T-helper 1 cell treated with Interleukin-12 subunit alpha and Interleukin-12 subunit beta and Interleukin-4 antibody, amounts not matched to agents 30 ng/mL and 1 ng/mL, for 36 hours (primary cell): ENCODE results near the gene DDX41. TPM values are rescaled to one million over a fixed set of nuclear protein-coding genes. Genes with fewer than 3 reads are reported as not detected.
"Not testable (repeated sequence)": the region's sequence is repeated elsewhere in the genome, so short reads cannot be mapped to it uniquely, and the experiment has no call there.

ENCODE experiments used
- intact Hi-C: fragments of 100-400 bp; cut with micrococcal nuclease; formaldehyde crosslinking; loops from one replicate; pipeline ENCODE4 v1.15.1; 2024
- total RNA-seq: library from RNA; stranded (reverse); gene quantifications from 2 replicates; pipeline ENCODE4 v1.2.3, GENCODE V29; 2022

DDX41 gene
- 106 and 126 TPM in 2 replicates for total RNA-seq

DNA sequence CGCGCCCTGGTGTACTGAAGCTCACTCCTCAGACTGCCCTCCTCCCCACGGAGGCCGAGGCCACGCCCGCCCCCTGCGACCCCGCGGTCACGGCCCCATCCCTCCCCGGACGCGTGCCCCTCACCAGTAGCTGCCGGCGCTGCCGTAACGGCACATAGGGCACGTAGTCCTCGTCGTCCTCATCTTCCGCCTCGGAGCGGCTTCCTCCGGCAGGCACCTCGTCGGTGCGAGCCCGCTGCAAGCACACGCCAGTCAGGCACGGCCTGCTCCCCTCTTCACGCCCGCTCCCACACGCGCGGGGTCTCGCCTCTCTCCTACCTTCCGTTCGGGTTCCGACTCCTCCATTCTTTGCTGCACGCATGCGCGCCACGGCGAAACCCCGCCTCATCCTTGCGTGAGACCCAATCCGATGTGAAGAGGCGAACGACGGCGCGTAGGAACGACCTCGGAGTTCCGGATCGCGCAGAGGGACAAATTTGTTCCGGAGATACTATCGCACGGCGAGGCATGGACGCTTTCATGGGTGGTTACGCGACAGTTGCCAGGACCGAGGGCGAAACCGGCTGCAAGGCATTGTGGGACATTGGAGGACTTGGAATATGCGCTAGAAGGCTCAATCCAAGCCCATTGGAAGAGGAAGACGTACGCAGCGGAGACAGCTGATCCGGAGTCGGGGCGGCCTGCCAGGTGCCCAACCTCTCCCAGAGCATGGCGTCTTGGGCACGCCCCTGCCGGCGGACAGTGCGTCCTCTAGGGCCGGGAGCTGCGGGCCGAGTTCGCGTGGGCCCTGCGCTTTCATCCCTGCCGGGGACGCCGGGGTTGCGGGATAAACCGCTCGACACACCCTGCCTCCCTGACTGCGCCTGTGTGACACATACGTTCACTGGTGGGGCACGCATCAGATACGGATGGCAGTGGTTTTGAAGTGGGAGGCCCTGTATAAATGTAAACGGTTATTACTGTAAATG lies at the start of gene DDX41:
TSS of gene DDX41 (minus strand) at position 361 of the 968 bp plus-strand sequence. CDS start at position 345, 16 bp downstream.
- intact Hi-C loops, result loop anchor here (1.0 to 5.0 kb wide), 6 partner anchors 20 to 635 kb away; partner anchors contain the start of genes FAM193B, GRK6, NHP2 and PDLIM7

DNA sequence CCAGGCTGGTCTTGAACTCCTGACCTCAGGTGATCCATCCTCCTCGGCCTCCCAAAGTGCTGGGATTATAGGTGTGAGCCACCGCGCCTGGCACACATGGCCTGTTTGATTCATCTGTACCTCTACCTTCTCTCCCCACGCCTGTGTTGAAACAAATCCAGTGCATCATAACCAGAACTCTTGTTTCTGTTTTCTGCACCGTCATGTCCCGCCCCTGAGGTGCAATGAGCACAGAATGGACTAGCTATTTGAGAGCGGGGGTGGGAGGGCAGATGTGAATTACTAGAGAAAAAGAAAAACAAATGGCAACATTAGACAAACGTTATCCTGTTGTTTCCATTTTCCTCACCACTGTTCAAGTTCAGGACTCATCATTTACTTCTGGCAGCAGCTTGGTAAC lies 48.3 kb upstream of the DDX41 start:
- intact Hi-C loops, result no loop called here

DNA sequence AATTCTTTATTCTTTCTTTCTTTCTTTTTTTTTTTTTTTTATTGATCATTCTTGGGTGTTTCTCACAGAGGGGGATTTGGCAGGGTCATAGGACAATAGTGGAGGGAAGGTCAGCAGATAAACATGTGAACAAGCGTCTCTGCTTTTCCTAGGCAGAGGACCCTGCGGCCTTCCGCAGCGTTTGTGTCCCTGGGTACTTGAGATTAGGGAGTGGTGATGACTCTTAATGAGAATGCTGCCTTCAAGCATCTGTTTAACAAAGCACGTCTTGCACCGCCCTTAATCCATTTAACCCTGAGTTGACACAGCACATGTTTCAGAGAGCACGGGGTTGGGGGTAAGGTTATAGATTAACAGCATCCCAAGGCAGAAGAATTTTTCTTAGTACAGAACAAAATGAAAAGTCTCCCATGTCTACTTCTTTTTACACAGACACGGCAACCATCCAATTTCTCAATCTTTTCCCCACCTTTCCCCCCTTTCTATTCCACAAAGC lies 42.7 kb upstream of the DDX41 start:
- intact Hi-C loops, result not testable (repeated sequence)

DNA sequence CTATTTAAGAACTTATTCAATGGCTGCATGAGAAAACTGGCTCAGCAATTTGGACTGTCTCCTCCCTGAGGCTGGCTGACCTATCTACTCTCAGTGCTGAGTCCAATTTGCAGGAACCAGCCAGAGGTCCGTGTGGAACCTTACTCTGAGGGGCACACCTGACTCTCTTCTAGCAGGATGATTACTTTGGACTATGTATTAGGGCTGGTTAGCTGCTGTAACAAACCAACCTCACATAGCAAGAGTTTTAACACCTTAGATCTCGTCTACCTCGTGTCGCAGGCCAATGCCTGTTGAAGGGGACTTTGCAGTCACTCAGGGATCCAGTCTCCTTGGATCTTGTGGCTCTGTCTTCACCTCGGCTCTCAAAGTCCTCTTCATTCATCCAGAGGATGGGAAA lies 41.0 kb upstream of the DDX41 start:
- intact Hi-C loops, result no loop called here

DNA sequence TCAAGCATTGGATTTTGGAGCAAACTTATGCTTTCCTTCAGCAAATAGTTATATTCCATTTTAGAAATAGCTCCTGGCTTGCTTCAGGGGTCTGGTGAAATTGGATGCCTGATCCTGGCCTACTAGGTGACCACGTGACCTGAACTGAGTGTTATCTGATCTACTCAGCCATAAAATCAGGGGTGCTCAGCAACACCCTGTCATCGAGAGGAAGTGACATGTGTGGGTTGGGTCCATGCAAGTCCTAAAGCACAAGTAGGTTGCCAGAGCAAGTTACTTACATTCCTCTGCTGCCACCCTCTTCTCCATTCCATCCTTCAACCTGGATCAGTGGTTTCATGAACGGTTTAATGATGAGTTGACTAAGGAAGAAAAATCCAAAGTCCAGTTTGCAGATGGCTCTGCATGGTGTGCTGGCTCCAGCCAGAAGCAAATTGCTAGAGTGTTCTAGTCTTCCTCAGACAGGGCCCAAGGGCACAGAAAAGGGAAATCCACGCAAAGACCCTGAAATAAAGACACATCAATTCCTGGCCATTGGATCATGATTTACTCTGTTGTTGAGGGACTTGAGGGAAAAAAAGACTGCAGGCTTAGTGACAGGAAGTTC lies 40.4 kb upstream of the DDX41 start:
- intact Hi-C loops, result no loop called here

DNA sequence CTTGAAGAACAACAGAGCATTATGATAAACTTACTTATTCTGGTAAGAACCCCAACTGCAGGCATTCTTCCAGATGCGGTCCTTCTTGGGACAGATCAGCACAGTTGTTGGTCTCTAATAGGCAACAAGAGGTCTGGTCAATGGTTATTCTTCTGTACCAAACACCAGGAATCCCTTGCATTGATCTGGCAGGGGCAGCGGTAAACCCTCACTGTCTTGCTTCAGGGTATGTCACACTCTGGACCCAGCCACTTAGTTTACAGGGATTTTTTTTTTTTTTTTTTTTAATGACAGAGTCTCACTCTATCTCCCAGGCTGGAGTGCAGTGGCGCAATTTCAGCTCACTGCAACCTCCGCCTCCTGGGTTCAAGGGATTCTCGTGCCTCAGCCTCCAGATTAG lies 38.9 kb upstream of the DDX41 start:
- intact Hi-C loops, result loop anchor here (2.0 kb wide), 3 partner anchors 45 to 597 kb away; partner anchors contain the start of genes B4GALT7 and NHP2

DNA sequence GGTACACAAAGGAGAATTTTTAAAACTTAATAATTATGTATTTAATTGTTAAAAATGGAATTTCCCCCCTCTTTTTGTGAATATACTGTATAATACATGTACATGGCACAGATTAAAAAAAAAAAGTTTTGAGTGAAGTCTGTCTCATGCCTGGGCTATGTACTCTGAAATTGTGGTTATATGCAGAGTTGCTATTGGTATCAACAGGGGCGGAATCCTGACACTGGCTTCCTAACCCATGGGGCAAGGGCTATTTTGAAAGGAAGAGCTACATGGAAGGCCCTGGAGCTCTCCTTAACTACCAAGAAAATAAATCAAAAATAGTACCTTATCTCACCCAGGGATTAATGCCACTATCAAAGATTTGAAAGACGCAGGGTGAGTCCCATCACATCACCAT lies 38.5 kb upstream of the DDX41 start:
- intact Hi-C loops, result loop anchor here (2.0 kb wide), 3 partner anchors 46 to 598 kb away; partner anchors contain the start of genes B4GALT7 and NHP2

DNA sequence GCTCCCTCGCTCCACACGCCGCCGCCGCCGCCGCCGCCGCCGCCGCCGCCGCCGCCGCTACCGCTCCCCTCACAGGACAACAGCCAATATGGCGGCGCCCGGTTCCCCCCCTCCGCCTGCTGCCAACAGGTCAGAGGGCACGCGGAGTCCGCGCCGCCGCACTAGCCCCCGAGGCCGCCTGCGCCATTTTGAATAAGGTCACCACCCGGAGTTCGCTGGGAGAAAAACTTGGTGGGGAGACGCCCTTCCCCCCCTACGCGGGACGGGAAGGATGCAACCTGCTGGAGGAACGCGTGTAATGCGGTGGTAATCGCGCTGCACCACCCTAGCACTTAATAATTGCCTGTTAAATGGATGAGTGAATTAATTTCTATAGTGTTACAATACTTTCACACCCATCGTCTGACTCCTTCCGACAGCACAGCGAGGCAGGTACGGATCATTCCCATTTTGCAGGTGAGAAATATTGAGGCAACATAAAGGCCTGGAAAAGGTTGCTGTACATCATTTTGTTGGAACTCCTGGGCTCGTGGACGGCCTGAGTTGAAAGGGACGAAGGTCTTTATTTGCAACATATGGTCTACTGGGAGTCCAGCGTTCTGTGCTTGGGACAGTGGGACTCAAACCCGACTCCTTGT lies 37.8 kb upstream of the DDX41 start, which contains the start of gene FAM193B:
TSS of gene FAM193B (minus strand) at position 90 of the 638 bp plus-strand sequence. CDS start 105 bp downstream, outside the sequence.
- intact Hi-C loops, result loop anchor here (1.0 to 5.0 kb wide), 7 partner anchors 37 to 598 kb away; partner anchors contain the start of genes B4GALT7, NHP2, PDLIM7 and PRELID1

DNA sequence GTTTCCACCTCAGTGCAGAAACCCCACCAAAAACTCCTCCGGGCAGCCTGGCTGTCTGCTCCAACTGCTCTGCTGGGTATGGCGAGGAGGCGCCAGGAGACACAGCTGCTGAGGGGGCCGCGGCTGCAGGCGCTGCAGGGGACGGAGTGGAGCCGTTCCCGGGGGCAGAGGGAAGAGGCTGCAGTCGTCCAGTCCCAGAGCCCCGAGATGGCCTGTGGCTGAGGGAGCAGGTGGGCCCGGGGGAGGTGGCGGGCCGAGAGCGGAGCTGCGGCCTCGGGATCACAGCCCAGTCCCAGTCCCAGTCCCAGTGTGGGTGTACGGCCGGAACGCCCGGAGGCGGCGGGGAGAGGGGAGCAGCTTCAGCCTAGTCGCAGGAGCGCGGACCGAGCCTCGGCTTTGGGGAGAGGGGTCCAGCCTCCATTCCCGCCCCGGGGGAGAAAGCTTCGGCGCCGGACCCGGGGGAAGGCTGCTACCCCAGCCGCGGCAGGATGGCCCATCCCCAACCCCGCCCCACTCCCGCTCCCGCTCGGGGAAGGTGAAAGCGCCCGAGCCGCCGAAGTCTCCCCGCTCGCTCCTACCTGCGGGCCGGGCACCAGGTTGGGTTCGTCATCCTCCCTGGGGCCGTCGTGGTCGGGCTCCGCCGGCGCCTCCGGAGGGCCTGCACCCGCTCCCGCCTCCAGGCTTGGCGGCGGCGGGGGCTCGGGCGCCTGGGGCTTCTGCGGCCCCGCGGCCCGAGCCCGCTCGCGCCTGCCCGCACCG lies 37.1 kb upstream of the DDX41 start:
- intact Hi-C loops, result loop anchor here (1.0 to 5.0 kb wide), 7 partner anchors 37 to 599 kb away; partner anchors contain the start of genes B4GALT7, NHP2, PDLIM7 and PRELID1

DNA sequence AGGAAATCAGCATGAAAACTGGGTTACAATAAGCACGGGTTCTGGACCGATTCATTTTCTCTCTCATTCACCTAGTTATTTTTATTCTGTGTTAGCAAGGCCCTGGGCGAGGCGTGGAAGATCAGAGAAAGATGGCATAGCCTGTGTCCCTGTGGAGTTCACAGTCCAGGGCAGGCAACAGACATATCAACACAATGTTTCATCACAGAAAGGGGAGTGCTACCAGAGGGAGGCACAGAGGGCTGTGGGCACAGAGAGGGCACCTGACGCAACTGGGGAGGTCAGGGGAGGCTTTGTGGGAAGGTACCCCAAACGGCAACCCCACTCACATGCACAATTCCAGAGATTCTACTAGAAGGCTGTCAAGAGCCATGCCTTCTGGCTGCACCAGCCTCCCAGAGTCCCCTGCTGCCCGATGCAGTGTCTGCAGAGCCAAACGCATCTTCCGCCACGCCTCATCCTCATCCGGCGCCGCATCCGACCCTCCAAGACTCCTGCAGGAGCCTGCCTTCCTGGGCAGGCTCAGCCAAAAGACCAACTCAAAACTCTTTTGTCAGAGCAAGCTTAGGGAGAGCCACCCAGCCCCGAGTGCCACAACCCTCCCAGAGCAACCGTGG lies 36.2 kb upstream of the DDX41 start:
- intact Hi-C loops, result loop anchor here (5.0 kb wide), 1 partner anchor 251 kb away; the partner anchor contains the start of genes PRELID1 and RAB24

DNA sequence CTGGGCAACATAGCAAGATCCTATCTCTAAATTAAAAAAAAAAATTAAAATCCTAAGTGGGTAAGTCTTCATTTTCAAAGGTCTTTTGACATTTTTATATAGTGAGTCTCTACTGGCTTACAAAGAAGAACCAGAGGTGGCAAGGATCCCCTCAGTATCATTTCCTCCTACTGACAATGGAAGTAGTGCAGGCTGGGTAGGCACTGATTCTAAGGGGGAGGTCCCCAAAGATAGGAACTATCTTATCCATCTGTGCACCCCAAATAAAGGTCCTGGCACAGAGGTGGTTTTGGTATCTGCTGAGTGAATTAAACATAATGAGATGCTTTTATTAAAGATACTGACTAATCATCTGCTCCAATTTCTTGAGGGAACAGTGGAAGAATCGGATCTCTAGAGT lies 33.4 kb upstream of the DDX41 start:
- intact Hi-C loops, result loop anchor here (5.0 kb wide), 1 partner anchor 248 kb away; the partner anchor contains the start of genes PRELID1 and RAB24

DNA sequence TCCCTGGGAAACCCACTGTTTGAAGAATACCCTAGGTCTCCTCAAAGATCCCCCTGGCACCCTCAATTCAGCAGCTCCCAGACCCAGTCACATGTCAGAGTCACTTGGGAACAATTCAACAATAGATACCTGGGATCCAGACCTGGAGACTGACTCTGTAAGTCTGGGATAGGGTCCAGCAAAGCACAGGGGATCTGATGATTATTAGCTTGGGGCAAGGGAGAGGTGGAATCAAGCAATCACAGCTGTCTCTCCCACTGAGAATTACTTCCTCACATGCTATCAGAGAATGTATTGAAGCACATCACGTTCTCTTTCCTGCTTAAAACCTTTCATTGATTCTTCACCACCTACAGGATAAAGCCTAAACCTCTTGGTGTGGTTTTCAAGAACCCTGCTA lies 31.7 kb upstream of the DDX41 start:
- intact Hi-C loops, result no loop called here

DNA sequence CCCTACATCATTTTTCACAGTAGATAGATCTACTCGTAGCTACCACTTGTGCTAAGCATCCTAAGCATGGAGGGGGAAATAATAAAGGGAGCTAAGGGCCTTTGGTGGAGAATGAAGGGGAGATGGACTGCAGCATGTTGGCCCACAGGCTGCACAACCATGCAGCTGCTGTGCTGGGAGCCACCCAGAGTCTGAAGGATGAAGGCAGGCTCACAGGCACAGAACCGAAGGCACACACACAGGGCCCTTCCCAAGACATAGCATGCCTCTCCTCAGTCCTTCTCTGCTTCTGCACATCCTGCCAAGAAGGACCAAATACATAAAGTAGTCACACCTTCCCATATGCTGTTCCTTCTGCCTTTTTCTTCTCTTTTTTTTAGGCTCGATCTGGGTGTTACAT lies 31.0 kb upstream of the DDX41 start:
- intact Hi-C loops, result no loop called here

DNA sequence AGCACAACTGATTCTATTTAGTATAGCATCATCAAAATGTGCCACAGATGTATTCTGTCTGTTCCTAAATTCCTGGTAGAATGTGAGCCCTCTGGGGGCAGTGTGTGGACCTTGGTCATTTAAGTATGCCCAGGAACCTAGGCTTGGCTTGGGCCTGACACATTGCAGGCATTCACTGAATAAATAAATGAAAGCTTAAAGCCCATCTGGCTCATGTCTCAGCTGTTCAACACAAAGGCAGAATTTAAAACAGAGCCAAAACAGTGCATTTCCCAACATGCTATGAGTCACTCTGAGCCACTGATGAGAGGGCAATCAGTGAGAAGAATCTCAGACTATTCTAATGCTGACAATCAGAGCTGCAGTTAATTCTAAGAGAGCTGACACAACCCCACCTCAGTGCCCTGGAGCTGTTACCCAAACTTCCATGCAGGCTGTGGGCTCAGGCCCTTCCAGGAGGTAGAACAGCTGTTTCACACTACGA lies 29.5 kb upstream of the DDX41 start:
- intact Hi-C loops, result no loop called here

DNA sequence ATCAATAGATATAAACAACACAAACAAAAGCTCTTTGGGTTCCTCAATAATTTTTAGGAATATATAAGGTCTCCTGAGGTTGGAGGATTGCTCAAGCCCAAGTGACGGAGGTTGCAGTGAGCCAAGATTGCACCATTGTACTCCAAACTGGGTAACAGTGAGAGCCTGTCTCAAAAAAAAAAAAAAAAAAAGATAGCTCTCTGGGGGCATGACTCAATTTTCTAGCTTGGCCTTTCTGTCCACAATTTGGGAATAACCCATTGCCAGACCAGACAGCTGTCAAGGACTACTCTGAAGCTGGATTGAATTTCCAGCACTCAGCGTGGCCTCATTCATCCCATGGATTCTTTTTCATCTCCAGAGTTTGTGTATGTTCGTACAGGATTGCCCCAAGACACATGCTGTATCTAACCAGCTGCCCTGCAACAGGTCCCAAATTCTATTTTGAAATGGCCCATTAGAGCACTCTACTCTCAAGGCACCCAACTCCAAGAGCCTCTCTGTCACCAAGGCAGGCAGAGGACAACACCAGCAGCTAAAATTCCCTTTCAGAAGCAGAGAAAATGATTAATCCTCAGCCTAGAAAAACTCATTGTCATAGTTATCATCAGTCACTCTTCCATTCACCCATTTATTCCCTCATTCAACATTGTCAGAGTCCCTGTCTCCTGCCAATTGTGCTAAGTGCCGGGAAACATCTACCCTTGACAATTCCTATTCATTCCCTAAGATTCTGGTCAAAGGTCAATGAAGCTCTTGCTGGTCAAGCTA lies 28.9 kb upstream of the DDX41 start:
- intact Hi-C loops, result no loop called here

DNA sequence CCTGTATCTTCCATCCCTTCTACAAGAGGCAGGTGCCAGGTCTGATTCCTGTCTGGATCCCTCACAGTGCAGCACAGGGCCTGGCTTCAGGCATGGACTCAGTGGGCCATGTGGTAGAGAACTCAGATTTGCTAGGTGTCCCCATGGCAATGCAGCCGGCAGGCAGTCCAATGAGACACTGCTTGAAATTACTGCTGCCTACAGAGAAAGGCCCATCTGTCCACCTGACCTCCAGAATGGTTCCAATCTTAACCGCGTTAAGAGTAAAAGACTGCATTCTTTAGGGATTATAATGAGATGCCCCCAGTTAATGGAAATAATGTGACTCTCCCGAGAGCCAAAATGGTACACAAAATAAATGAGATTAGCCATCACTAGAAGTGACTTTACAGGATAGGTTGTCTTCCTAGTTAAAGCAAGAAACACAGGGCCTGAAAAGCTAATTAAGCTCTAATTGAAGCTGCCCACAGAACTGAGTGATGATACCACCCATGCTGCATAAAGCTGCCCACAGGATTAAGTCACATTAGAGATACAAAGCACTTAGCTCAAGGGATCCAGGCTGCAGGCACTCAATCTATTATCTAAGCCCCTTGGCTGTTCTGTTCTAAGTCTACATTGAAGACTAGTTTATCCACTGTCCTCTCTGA lies 26.2 kb upstream of the DDX41 start:
- intact Hi-C loops, result no loop called here

DNA sequence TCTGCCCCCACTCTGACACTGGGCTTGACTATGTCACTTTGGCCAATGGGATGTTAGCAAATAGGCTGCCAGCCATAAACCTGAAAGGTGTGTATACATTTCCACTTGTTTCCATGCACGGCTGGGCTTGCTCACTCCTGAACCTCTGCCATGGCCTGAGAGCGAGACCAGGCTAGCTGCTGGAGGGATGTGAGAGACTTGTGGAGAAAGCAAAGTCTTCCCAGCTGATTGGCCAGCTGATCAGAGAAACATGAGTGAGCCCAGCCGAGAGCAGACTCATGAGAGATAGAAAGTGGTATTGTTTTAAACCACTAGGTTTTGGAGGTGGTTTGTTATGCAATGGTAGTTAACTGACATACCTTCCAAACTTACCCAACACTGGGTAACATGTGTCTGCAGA lies 23.7 kb upstream of the DDX41 start:
- intact Hi-C loops, result no loop called here

DNA sequence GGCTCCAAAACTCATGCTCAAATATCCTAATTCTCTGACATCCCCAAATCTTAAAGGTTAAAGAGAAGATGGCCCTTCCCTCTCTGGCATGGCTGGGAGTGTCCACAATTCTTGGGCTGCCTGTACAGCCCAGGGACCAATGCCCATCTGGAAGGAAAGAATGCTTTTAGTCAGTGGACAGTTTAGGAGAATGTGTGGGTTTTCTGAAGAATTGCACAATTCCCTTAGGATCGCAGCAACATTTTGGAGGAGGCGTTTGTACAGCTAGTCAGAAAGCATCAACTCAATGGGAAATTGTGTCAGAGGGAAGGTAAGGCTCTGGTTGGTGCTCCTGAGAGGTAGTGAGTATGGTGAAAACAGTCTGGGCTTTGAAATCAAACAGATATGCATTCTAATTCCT lies 22.6 kb upstream of the DDX41 start:
- intact Hi-C loops, result no loop called here
